HG03432 (cell line): Measurements from ENCODE around the gene SYNGR4.

Experiments
- ATAC-seq: cut with Tn5 transposase; IDR thresholded peaks from one replicate; pipeline ENCODE4 v1.9.1; 2021; ENCODE audit warnings: mild to moderate bottlenecking, moderate library complexity; ENCODE audit not compliant: unreplicated experiment

The SYNGR4 gene

DNA sequence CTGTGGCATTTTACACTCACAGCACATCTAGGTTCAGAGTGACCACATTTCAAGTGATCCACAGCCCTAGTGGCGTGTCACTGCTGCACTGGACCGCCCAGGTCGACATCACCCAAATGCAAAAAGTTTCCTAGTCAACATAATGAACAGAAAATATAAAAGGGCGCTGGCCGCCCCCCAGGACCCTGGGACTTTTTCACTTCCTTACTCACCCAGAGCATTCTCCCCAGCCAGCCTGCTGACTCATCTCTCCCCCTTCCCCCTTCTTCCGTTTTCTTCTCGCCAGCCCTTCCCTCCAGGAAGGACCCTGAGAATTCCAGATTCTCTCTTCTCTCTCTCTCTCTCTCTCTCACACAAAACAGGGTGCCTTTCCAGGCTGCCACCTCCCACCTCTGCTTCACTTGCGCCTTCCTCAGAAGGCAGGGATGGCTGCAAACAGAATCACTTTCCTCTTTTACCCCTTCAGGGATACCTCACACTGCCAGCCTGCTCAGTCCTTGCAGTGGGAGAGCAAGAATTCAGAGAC lies 60.6 kb downstream of the SYNGR4 start:
- ATAC-seq = no peak
